ENCODE data around the gene NPAS3.
A peak's percentile ranks its signal among the peaks of the same experiment; 100 is the strongest.

The NPAS3 gene

GRCh38 chr14:33611405-33612196 is 672.9 kb downstream of the NPAS3 start:
- H3K4me1 ChIP-seq: no peaks in the 10 kb centered on the region
- peaks cover 5% of the 10 kb centered on the region for H3K27me3 ChIP-seq (ENCODE audit: low read depth)
- H3K36me3 ChIP-seq (replicated peaks): no peaks in the 10 kb centered on the region
- H3K4me3 ChIP-seq: no peak overlapping the region
- H3K9me3 ChIP-seq: no peaks in the 10 kb centered on the region
- in situ Hi-C loops (cut with MboI; ENCODE audit: low sequenced_read_pairs): no loop called here
- no peak for DNase-seq (ENCODE audit: low spot score in 2 of 2)

GRCh38 chr14:33612197-33612505 is 673.5 kb downstream of the NPAS3 start:
- no peaks in the 10 kb centered on the region for H3K9me3 ChIP-seq
- no peaks in the 10 kb centered on the region for H3K4me1 ChIP-seq
- in situ Hi-C loops (cut with MboI; ENCODE audit: low sequenced_read_pairs): no loop called here
- no peak for DNase-seq (ENCODE audit: low spot score in 2 of 2)
- H3K27me3 ChIP-seq (ENCODE audit: low read depth): peaks cover 5% of the 10 kb centered on the region
- H3K4me3 ChIP-seq: no peak overlapping the region
- no peaks in the 10 kb centered on the region for H3K36me3 ChIP-seq (replicated peaks)

- H3K4me1 ChIP-seq: no peaks in the 10 kb centered on the region
- no peaks in the 10 kb centered on the region for H3K36me3 ChIP-seq (replicated peaks)
- DNase-seq (ENCODE audit: low spot score in 2 of 2): no peak
- H3K4me3 ChIP-seq: no peak overlapping the region
- H3K27me3 ChIP-seq (ENCODE audit: low read depth): no peaks in the 10 kb centered on the region; the same call in 1 of the 2 replicates
- H3K9me3 ChIP-seq: no peaks in the 10 kb centered on the region
- in situ Hi-C loops (cut with MboI; ENCODE audit: low sequenced_read_pairs): no loop called here
Measured at GRCh38 chr14:33617154-33617553, 678.5 kb downstream of the NPAS3 start.

GRCh38 chr14:33618361-33619105 is 679.9 kb downstream of the NPAS3 start:
- no peak for DNase-seq (ENCODE audit: low spot score in 2 of 2)
- Histone ChIP-seq H3K36me3 (replicated peaks) (no peaks in the 10 kb centered on the region), H3K4me3 (no peak overlapping the region), H3K4me1 (no peaks in the 10 kb centered on the region), H3K27me3 (ENCODE audit: low read depth) (no peaks in the 10 kb centered on the region; the same call in 1 of the 2 replicates), H3K9me3 (no peaks in the 10 kb centered on the region)
- in situ Hi-C loops (cut with MboI; ENCODE audit: low sequenced_read_pairs): no loop called here

- Histone ChIP-seq H3K27me3 (ENCODE audit: low read depth) (no peaks in the 10 kb centered on the region), H3K9me3 (no peaks in the 10 kb centered on the region), H3K4me3 (no peak overlapping the region), H3K36me3 (replicated peaks) (no peaks in the 10 kb centered on the region), H3K4me1 (no peaks in the 10 kb centered on the region)
- in situ Hi-C loops (cut with MboI; ENCODE audit: low sequenced_read_pairs): no loop called here
- DNase-seq (ENCODE audit: low spot score in 2 of 2): no peak
Measured at GRCh38 chr14:33622496-33622895, 683.8 kb downstream of the NPAS3 start.

GRCh38 chr14:33629792-33630191 is 691.1 kb downstream of the NPAS3 start:
- Histone ChIP-seq H3K27me3 (ENCODE audit: low read depth) (no peaks in the 10 kb centered on the region), H3K9me3 (no peaks in the 10 kb centered on the region), H3K4me1 (no peaks in the 10 kb centered on the region), H3K4me3 (no peak overlapping the region), H3K36me3 (replicated peaks) (no peaks in the 10 kb centered on the region)
- in situ Hi-C loops (cut with MboI; ENCODE audit: low sequenced_read_pairs): no loop called here
- DNase-seq (ENCODE audit: low spot score in 2 of 2): no peak

- Histone ChIP-seq H3K4me1 (no peaks in the 10 kb centered on the region), H3K27me3 (ENCODE audit: low read depth) (no peaks in the 10 kb centered on the region), H3K36me3 (replicated peaks) (no peaks in the 10 kb centered on the region), H3K9me3 (no peaks in the 10 kb centered on the region), H3K4me3 (no peak overlapping the region)
- no peak for DNase-seq (ENCODE audit: low spot score in 2 of 2)
- in situ Hi-C loops (cut with MboI; ENCODE audit: low sequenced_read_pairs): no loop called here
Measured at GRCh38 chr14:33631021-33631420, 692.3 kb downstream of the NPAS3 start.

- no peak for DNase-seq (ENCODE audit: low spot score in 2 of 2)
- H3K36me3 ChIP-seq (replicated peaks): no peaks in the 10 kb centered on the region
- H3K4me1 ChIP-seq: no peaks in the 10 kb centered on the region
- in situ Hi-C loops (cut with MboI; ENCODE audit: low sequenced_read_pairs): no loop called here
- H3K27me3 ChIP-seq (ENCODE audit: low read depth): no peaks in the 10 kb centered on the region
- H3K4me3 ChIP-seq: no peak overlapping the region
- H3K9me3 ChIP-seq: no peaks in the 10 kb centered on the region
Measured at GRCh38 chr14:33631441-33631840, 692.8 kb downstream of the NPAS3 start.

GRCh38 chr14:33634631-33635030 is 696.0 kb downstream of the NPAS3 start:
- H3K9me3 ChIP-seq: no peaks in the 10 kb centered on the region
- no peak overlapping the region for H3K4me3 ChIP-seq
- H3K4me1 ChIP-seq: no peaks in the 10 kb centered on the region
- no peak for DNase-seq (ENCODE audit: low spot score in 2 of 2)
- no peaks in the 10 kb centered on the region for H3K27me3 ChIP-seq (ENCODE audit: low read depth)
- H3K36me3 ChIP-seq (replicated peaks): no peaks in the 10 kb centered on the region
- in situ Hi-C loops (cut with MboI; ENCODE audit: low sequenced_read_pairs): no loop called here

GRCh38 chr14:33636716-33637115 is 698.0 kb downstream of the NPAS3 start:
- in situ Hi-C loops (cut with MboI; ENCODE audit: low sequenced_read_pairs): no loop called here
- no peak overlapping the region for H3K4me3 ChIP-seq
- DNase-seq (ENCODE audit: low spot score in 2 of 2): no peak
- H3K27me3 ChIP-seq (ENCODE audit: low read depth): no peaks in the 10 kb centered on the region
- H3K9me3 ChIP-seq: no peaks in the 10 kb centered on the region
- H3K4me1 ChIP-seq: peaks cover 4% of the 10 kb centered on the region
- H3K36me3 ChIP-seq (replicated peaks): no peaks in the 10 kb centered on the region

GRCh38 chr14:33642080-33642479 is 703.4 kb downstream of the NPAS3 start:
- in situ Hi-C loops (cut with MboI; ENCODE audit: low sequenced_read_pairs): no loop called here

GRCh38 chr14:33642691-33643244 is 704.1 kb downstream of the NPAS3 start:
- H3K36me3 ChIP-seq (replicated peaks): no peaks in the 10 kb centered on the region
- no peaks in the 10 kb centered on the region for H3K9me3 ChIP-seq
- no peak overlapping the region for H3K4me3 ChIP-seq
- peak in 1 of 2 experiments; percentile 11 for DNase-seq (ENCODE audit: low spot score in 2 of 2)
- H3K27me3 ChIP-seq (ENCODE audit: low read depth): no peaks in the 10 kb centered on the region
- peaks cover 24% of the 10 kb centered on the region for H3K4me1 ChIP-seq
- in situ Hi-C loops (cut with MboI; ENCODE audit: low sequenced_read_pairs): no loop called here

More at GRCh38 chr14:33642080-33642479, 703.4 kb downstream of the NPAS3 start:
- peaks cover 24% of the 10 kb centered on the region for H3K4me1 ChIP-seq
- no peaks in the 10 kb centered on the region for H3K36me3 ChIP-seq (replicated peaks)
- no peaks in the 10 kb centered on the region for H3K27me3 ChIP-seq (ENCODE audit: low read depth)
- no peak overlapping the region for H3K4me3 ChIP-seq
- peak; percentile 40 to 87 for DNase-seq (ENCODE audit: low spot score in 2 of 2)
- no peaks in the 10 kb centered on the region for H3K9me3 ChIP-seq

- no peaks in the 10 kb centered on the region for H3K9me3 ChIP-seq
- H3K36me3 ChIP-seq (replicated peaks): no peaks in the 10 kb centered on the region
- peaks cover 24% of the 10 kb centered on the region for H3K4me1 ChIP-seq
- no peaks in the 10 kb centered on the region for H3K27me3 ChIP-seq (ENCODE audit: low read depth)
- in situ Hi-C loops (cut with MboI; ENCODE audit: low sequenced_read_pairs): no loop called here
- peak in 1 of 2 experiments; percentile 26 for DNase-seq (ENCODE audit: low spot score in 2 of 2)
- H3K4me3 ChIP-seq: no peak overlapping the region
Measured at GRCh38 chr14:33643426-33644181, 704.9 kb downstream of the NPAS3 start.

All from HAP-1 (cell line).